HG03064 (cell line): Measurements from ENCODE around the gene TUFM.
"Not testable (repeated sequence)": the region's sequence is repeated elsewhere in the genome, so short reads cannot be mapped to it uniquely, and the experiment has no call there.

Experiments used
- ATAC-seq: cut with Tn5 transposase; IDR thresholded peaks from one replicate; pipeline ENCODE4 v1.9.1; 2021; ENCODE audit warnings: low read depth; ENCODE audit not compliant: unreplicated experiment

TUFM gene

GRCh38 chr16:28876019-28876659 is 30.0 kb upstream of the TUFM start:
- ATAC-seq, result no peak

GRCh38 chr16:28875134-28876018 is 29.2 kb upstream of the TUFM start:
- no peak for ATAC-seq

GRCh38 chr16:28874406-28874805 is 28.3 kb upstream of the TUFM start:
- ATAC-seq, result no peak

- no peak for ATAC-seq
Measured at GRCh38 chr16:28873543-28874201, 27.5 kb upstream of the TUFM start.

- no peak for ATAC-seq
Measured at GRCh38 chr16:28872952-28873351, 26.8 kb upstream of the TUFM start.

GRCh38 chr16:28869201-28869600 is 23.1 kb upstream of the TUFM start:
- ATAC-seq, result no peak

- not testable (repeated sequence) for ATAC-seq
Measured at GRCh38 chr16:28867646-28868045, 21.5 kb upstream of the TUFM start.

- no peak for ATAC-seq
Measured at GRCh38 chr16:28867241-28867640, 21.1 kb upstream of the TUFM start.

GRCh38 chr16:28866454-28866804 is 20.3 kb upstream of the TUFM start:
- ATAC-seq, result no peak

- no peak for ATAC-seq
Measured at GRCh38 chr16:28865722-28866453, 19.7 kb upstream of the TUFM start.

GRCh38 chr16:28865001-28865688 is 19.0 kb upstream of the TUFM start:
- ATAC-seq, result no peak

GRCh38 chr16:28863929-28864793 is 18.0 kb upstream of the TUFM start:
- no peak for ATAC-seq

GRCh38 chr16:28859326-28859725 is 13.2 kb upstream of the TUFM start:
- ATAC-seq, result no peak

- ATAC-seq, result no peak
Measured at GRCh38 chr16:28858421-28858820, 12.3 kb upstream of the TUFM start.

GRCh38 chr16:28846933-28847273 is 755 bp upstream of the TUFM start:
- no peak for ATAC-seq

- ATAC-seq, result peak; percentile 2
Measured at GRCh38 chr16:28845761-28846079, 428 bp downstream of the TUFM start.

GRCh38 chr16:28845293-28845692 is 855 bp downstream of the TUFM start:
- no peak for ATAC-seq

- no peak for ATAC-seq
Measured at GRCh38 chr16:28844226-28844885, 1.8 kb downstream of the TUFM start.

- ATAC-seq, result no peak
Measured at GRCh38 chr16:28843766-28844165, 2.4 kb downstream of the TUFM start.
